Panc1 (cell line): ENCODE measurements around the gene SLC46A3.

ENCODE experiments used
- CTCF ChIP-seq: fragments of 450-650 bp; IDR thresholded peaks from 2 replicates; pipeline ENCODE4 v1.5.1; 2017; ENCODE audit warnings: mild to moderate bottlenecking
- POLR2AphosphoS5 ChIP-seq: IDR thresholded peaks from 2 replicates; pipeline ENCODE4 v1.6.1; 2012; ENCODE audit warnings: mild to moderate bottlenecking, low read depth, low read length, moderate library complexity
- SIN3A ChIP-seq: IDR thresholded peaks from 2 replicates; pipeline ENCODE4 v1.6.1; 2012; ENCODE audit warnings: low read depth, mild to moderate bottlenecking, low read length, moderate library complexity, borderline replicate concordance; ENCODE audit not compliant: insufficient read depth
- TF ChIP-seq, protein P1 (sequence below), 2 experiments: IDR thresholded peaks; 2 replicates each; pipeline ENCODE4 v1.6.1; 2011 to 2012; ENCODE audit warnings: low read depth in 2 of 2, control low read depth in 1 of 2, low read length in 1 of 2, mild to moderate bottlenecking in 1 of 2, moderate library complexity in 1 of 2; ENCODE audit not compliant: insufficient read depth in 1 of 2

DNA sequence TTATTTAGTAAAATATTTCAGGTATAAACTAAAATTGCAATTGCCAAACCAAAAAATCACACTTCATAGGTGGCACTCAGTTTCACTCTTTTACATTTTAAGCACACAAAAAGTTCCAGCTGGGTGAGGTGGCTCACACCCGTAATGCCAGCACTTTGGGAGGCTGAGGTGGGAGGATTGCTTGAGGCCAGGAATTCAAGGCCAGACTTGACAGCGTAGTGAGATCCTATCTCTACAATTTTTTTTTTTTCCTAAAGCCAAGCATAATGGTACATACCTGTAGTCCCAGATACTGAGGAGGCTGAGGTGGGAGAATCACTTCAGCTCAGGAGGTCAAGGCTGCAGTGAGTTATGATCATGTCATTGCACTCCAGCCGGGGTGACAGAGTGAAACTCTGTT is 20.6 kb upstream of the SLC46A3 start:
- TF ChIP-seq, protein P1, sequence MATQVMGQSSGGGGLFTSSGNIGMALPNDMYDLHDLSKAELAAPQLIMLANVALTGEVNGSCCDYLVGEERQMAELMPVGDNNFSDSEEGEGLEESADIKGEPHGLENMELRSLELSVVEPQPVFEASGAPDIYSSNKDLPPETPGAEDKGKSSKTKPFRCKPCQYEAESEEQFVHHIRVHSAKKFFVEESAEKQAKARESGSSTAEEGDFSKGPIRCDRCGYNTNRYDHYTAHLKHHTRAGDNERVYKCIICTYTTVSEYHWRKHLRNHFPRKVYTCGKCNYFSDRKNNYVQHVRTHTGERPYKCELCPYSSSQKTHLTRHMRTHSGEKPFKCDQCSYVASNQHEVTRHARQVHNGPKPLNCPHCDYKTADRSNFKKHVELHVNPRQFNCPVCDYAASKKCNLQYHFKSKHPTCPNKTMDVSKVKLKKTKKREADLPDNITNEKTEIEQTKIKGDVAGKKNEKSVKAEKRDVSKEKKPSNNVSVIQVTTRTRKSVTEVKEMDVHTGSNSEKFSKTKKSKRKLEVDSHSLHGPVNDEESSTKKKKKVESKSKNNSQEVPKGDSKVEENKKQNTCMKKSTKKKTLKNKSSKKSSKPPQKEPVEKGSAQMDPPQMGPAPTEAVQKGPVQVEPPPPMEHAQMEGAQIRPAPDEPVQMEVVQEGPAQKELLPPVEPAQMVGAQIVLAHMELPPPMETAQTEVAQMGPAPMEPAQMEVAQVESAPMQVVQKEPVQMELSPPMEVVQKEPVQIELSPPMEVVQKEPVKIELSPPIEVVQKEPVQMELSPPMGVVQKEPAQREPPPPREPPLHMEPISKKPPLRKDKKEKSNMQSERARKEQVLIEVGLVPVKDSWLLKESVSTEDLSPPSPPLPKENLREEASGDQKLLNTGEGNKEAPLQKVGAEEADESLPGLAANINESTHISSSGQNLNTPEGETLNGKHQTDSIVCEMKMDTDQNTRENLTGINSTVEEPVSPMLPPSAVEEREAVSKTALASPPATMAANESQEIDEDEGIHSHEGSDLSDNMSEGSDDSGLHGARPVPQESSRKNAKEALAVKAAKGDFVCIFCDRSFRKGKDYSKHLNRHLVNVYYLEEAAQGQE (IDR thresholded peaks at IDR 0.05; ENCODE audit: insufficient read depth in 1 of 2, low read depth in 2 of 2, low read length in 1 of 2): no peak
- TF ChIP-seq POLR2AphosphoS5 (no peak), CTCF (no peak), SIN3A (no peak)
